Progenitor cell of endocrine pancreas (in vitro differentiated cells): ENCODE measurements around the gene UBE2B. TPM values are rescaled to one million over a fixed set of nuclear protein-coding genes. Genes with fewer than 3 reads are reported as not detected.

Experiments
- DNase-seq: peaks from one replicate; pipeline ENCODE4 v3.0.0; 2021; ENCODE audit warnings: low spot score; ENCODE audit not compliant: unreplicated experiment
- H3K27ac Mint-ChIP-seq: 2 replicates; pipeline ENCODE4 v1.8.0; 2021; ENCODE audit warnings: mild to moderate bottlenecking, moderate library complexity, mixed read lengths
- H3K27me3 Mint-ChIP-seq: 2 replicates; pipeline ENCODE4 v1.8.0; 2021; ENCODE audit warnings: mixed read lengths
- H3K36me3 Mint-ChIP-seq: 2 replicates; pipeline ENCODE4 v1.8.0; 2022; ENCODE audit warnings: mixed read lengths; ENCODE audit not compliant: insufficient read depth
- H3K4me1 Mint-ChIP-seq: 2 replicates; pipeline ENCODE4 v1.8.0; 2021; ENCODE audit warnings: low read depth, mixed read lengths
- H3K4me3 Mint-ChIP-seq: 2 replicates; pipeline ENCODE4 v1.8.0; 2021; ENCODE audit warnings: low read depth, mild to moderate bottlenecking, moderate library complexity, mixed read lengths
- H3K9me3 Mint-ChIP-seq: 2 replicates; pipeline ENCODE4 v1.8.0; 2021; ENCODE audit warnings: low read depth, mixed read lengths
- total RNA-seq: library from RNA; stranded (reverse); gene quantifications from 2 replicates; pipeline ENCODE4 v1.2.1, GENCODE V29; 2021
- TF ChIP-seq, protein P1 (sequence below): fragments of 200-600 bp; sonication (generic); IDR thresholded peaks from one replicate; pipeline ENCODE4 v1.5.0; 2021; ENCODE audit warnings: antibody characterized with exemption, mild to moderate bottlenecking; ENCODE audit not compliant: unreplicated experiment

UBE2B gene
- total RNA-seq, 1 donor from 2014 or later = 81.3 TPM

DNA sequence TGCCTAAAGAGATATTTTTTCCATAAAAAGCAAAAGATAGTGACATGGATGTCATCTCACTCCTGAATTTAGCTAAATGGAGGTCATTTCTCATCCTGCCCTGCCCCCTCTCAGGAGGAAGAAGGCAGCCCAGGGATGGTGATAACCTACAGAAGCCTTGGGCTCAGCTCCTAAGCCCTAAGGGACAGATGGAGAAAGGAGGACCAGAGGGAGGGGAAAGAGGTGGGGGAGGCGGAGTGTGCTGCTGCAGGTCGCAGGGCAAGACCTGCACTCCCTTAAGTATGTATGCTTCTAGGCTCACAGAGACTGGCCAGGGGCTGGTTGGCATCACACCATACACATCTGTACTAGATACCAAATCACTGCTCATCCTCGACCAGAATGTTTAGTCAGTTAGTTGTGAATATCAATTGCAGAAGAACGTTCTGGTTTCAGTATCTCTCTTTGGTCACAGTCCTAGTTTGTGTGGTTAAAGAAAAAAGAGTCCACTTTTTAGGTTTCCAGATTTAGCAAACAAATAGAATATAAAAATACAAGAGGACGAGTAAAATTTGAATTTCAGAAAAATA lies 58.7 kb downstream of the UBE2B start:
- TF ChIP-seq, protein P1, sequence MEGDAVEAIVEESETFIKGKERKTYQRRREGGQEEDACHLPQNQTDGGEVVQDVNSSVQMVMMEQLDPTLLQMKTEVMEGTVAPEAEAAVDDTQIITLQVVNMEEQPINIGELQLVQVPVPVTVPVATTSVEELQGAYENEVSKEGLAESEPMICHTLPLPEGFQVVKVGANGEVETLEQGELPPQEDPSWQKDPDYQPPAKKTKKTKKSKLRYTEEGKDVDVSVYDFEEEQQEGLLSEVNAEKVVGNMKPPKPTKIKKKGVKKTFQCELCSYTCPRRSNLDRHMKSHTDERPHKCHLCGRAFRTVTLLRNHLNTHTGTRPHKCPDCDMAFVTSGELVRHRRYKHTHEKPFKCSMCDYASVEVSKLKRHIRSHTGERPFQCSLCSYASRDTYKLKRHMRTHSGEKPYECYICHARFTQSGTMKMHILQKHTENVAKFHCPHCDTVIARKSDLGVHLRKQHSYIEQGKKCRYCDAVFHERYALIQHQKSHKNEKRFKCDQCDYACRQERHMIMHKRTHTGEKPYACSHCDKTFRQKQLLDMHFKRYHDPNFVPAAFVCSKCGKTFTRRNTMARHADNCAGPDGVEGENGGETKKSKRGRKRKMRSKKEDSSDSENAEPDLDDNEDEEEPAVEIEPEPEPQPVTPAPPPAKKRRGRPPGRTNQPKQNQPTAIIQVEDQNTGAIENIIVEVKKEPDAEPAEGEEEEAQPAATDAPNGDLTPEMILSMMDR = no peak
- H3K4me3 Mint-ChIP-seq = no peak overlapping the region
- H3K9me3 Mint-ChIP-seq = no peaks in the 10 kb centered on the region
- H3K36me3 Mint-ChIP-seq = no peaks in the 10 kb centered on the region
- H3K4me1 Mint-ChIP-seq = peaks cover 6% of the 10 kb centered on the region
- H3K27ac Mint-ChIP-seq = no peak overlapping the region
- DNase-seq = no peak
- no peaks in the 10 kb centered on the region for H3K27me3 Mint-ChIP-seq

DNA sequence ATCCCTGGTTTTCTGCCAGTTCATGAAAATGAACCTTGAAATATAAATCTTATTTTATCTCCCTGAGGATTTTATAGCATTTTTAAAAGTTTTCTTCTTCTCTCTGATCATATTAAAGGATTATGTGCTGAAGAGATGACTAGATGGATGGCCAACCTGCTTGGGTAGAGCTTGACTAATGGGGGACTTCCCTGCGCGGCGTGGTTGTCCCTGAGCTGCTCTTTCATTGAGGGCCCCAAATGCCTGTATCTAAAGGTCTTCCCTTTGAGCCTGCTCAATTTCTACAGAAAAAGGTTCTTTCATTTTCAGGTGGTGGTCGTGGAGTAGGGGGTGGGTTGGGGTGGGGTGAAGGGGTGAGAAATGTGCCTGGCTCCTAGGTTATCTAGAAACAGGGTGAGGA lies 60.8 kb downstream of the UBE2B start:
- Mint-ChIP-seq H3K36me3 (no peaks in the 10 kb centered on the region), H3K4me1 (peaks cover 13% of the 10 kb centered on the region), H3K9me3 (no peaks in the 10 kb centered on the region), H3K4me3 (no peak overlapping the region), H3K27ac (no peak overlapping the region), H3K27me3 (no peaks in the 10 kb centered on the region)
- TF ChIP-seq, protein P1 = no peak
- DNase-seq = no peak

DNA sequence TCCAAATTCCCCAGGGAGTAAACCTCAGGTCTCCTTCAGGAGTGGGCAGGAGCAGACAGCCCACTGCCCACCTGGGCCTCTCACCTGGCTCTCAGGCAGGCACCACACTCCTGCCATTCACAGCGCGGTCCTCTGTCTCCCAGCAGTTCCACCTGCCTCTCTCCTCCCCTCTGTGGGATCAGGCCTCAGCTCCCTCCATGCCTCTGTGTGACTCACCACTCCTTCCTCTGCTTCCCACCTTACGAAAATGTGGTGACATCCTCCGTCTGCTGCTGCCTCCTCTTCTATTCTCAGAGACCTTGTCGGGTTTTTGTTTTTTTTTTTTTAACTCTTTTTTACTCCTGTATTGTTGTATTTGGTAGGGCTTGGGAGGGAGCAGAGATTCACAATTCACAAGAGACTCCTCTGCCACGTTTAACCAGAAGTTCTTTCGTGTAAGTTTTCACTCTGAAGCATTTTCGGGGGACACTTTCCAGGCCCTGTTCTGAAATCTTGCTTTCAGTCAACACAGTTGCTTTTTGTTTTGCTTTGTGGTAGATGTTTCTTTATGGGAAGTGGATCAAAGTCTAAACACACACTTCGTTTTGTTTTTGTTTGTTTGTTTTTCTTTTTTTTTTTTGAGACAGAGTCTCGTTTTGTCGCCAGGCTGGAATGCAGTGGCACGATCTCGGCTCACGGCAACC lies 61.4 kb downstream of the UBE2B start:
- Mint-ChIP-seq H3K27ac (no peak overlapping the region), H3K4me3 (no peak overlapping the region), H3K36me3 (no peaks in the 10 kb centered on the region), H3K27me3 (no peaks in the 10 kb centered on the region), H3K9me3 (no peaks in the 10 kb centered on the region), H3K4me1 (peaks cover 13% of the 10 kb centered on the region)
- TF ChIP-seq, protein P1 = no peak
- DNase-seq = no peak

DNA sequence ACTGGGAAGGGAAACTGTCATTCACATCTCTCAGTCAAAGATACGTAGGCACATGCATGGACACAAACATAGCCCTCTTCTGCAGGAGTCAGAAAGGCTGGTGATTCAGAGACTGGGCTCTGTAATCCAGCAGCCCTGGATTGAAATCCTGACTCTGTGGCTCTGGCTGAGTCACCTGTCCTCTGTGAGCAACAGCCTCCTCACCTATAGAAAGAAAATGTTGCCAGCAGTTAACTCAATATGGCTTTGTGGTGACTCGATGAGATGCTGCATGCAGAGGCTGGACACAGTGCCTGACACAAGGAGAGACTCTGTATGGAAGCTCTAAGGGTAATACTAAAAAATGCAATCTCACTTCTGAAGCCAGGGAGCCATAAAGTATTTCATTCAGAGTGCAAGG lies 64.2 kb downstream of the UBE2B start:
- no peak overlapping the region for H3K27ac Mint-ChIP-seq
- no peaks in the 10 kb centered on the region for H3K9me3 Mint-ChIP-seq

DNA sequence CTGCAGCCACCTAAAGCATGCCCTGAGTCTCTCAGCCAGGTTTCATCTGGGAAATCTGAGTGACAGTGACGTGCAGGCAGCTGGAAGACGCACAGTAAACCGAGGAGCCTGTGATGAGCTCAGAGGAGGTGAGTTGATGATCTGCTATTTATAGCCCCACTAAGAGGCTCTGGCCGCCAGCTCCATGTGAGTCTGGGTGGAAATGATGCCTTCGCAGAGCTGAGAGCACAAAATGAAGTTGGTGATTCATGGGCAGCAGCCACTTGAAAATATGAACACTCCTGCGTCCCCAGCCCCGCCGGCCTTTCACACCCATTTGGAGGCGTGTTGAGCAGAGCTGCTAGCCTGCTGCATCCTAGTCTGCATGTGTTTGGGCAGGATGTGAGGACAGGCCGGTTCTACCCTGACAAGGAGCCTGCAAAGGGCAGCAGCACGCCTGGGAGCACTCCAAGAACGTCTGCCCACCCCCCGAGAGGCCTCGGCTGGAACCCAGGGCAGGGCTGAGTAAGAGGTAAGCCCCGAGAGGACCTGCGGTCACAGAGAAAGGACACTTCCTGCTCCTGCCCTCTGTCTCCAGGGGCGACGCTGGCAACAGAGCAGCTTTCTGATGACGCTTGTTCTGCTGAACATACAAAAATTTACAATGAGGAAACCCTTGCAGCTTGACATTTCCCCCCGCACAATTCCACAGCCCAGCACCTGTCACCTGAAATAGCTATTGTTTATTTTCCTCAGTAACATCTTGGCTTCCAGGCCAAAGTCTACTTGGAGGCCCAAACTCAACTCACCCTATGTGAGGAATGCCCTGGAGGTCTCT lies 65.4 kb downstream of the UBE2B start:
- Mint-ChIP-seq H3K9me3 (no peaks in the 10 kb centered on the region), H3K27me3 (no peaks in the 10 kb centered on the region), H3K4me1 (peaks cover 9% of the 10 kb centered on the region), H3K4me3 (no peak overlapping the region), H3K36me3 (no peaks in the 10 kb centered on the region), H3K27ac (peak overlapping the region; percentile 81)
- no peak for DNase-seq
- TF ChIP-seq, protein P1 = no peak

More for the DNA sequence above, 64.2 kb downstream of the UBE2B start:
- TF ChIP-seq, protein P1 = no peak
- no peak for DNase-seq
- H3K36me3 Mint-ChIP-seq = no peaks in the 10 kb centered on the region
- peaks cover 8% of the 10 kb centered on the region for H3K4me1 Mint-ChIP-seq
- no peaks in the 10 kb centered on the region for H3K27me3 Mint-ChIP-seq
- no peak overlapping the region for H3K4me3 Mint-ChIP-seq
